Measurements from ENCODE around the gene KIF1A.

DNA sequence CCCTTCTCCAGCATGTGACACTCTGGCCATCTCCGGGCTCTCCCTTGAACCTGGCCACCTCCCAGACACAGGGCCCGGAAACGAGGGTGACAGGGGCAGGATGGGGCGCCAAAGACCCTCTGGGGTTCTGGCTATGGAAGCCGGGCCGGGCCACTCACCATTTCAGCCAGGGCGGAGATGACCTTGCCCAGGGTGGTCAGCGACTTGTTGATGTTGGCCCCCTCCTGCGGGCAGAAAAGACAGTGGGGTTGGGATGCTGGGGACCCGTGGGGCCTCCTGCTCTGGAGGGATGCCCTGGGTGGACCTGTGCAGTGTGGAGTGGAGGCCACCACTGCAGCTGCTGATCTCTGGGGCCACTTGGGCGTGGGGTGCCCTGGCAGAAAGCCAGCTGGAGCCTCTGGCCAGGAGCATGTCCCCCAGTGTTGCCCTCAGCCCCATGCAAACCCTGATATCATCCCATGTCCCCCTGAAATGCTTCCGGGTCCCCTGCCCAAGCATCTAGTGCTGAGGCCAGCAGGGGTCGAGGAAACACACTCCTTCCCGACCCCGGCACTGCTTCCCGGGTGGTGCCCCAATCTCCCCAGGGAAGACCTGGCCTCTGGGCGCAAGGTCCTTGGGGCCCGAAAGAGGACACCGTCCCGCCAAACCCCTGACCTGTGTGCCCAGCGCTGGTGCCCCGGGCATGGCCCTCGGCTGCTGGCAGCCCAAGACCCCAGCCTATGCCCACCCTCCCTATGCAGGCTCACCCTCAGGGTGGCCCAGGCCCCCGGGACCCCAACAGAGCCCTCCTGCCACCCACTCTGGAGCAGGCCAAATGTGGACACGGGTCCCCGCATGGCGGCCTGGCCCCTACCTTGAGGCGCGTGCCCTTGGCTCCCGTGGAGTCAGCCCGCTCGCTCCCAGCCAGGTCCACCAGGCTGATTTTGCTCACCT, 36.9 kb downstream of the KIF1A start:
- no peak for TF ChIP-seq POLR2AphosphoS5 (IDR thresholded peaks at IDR 0.05; ENCODE audit: low read depth)
- TF ChIP-seq, protein P1, sequence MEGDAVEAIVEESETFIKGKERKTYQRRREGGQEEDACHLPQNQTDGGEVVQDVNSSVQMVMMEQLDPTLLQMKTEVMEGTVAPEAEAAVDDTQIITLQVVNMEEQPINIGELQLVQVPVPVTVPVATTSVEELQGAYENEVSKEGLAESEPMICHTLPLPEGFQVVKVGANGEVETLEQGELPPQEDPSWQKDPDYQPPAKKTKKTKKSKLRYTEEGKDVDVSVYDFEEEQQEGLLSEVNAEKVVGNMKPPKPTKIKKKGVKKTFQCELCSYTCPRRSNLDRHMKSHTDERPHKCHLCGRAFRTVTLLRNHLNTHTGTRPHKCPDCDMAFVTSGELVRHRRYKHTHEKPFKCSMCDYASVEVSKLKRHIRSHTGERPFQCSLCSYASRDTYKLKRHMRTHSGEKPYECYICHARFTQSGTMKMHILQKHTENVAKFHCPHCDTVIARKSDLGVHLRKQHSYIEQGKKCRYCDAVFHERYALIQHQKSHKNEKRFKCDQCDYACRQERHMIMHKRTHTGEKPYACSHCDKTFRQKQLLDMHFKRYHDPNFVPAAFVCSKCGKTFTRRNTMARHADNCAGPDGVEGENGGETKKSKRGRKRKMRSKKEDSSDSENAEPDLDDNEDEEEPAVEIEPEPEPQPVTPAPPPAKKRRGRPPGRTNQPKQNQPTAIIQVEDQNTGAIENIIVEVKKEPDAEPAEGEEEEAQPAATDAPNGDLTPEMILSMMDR (IDR thresholded peaks at IDR 0.05; ENCODE audit: insufficient read depth, low read length): no peak
- no peak for TF ChIP-seq GABPA (IDR thresholded peaks at IDR 0.05; ENCODE audit: low read depth)
- TF ChIP-seq, protein P2, sequence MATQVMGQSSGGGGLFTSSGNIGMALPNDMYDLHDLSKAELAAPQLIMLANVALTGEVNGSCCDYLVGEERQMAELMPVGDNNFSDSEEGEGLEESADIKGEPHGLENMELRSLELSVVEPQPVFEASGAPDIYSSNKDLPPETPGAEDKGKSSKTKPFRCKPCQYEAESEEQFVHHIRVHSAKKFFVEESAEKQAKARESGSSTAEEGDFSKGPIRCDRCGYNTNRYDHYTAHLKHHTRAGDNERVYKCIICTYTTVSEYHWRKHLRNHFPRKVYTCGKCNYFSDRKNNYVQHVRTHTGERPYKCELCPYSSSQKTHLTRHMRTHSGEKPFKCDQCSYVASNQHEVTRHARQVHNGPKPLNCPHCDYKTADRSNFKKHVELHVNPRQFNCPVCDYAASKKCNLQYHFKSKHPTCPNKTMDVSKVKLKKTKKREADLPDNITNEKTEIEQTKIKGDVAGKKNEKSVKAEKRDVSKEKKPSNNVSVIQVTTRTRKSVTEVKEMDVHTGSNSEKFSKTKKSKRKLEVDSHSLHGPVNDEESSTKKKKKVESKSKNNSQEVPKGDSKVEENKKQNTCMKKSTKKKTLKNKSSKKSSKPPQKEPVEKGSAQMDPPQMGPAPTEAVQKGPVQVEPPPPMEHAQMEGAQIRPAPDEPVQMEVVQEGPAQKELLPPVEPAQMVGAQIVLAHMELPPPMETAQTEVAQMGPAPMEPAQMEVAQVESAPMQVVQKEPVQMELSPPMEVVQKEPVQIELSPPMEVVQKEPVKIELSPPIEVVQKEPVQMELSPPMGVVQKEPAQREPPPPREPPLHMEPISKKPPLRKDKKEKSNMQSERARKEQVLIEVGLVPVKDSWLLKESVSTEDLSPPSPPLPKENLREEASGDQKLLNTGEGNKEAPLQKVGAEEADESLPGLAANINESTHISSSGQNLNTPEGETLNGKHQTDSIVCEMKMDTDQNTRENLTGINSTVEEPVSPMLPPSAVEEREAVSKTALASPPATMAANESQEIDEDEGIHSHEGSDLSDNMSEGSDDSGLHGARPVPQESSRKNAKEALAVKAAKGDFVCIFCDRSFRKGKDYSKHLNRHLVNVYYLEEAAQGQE (IDR thresholded peaks at IDR 0.05; ENCODE audit: insufficient replicate concordance, low read depth): no peak

Measured in HL-60 (cell line).